ENCODE results near the gene KYNU. TPM values are rescaled to one million over a fixed set of nuclear protein-coding genes. Genes with fewer than 3 reads are reported as not detected.
"Not testable (repeated sequence)": the region's sequence is repeated elsewhere in the genome, so short reads cannot be mapped to it uniquely, and the experiment has no call there.

KYNU gene
- total and polyA plus RNA-seq, 4 donors = 1.2 to 13.5 (median 5.3) TPM

DNA sequence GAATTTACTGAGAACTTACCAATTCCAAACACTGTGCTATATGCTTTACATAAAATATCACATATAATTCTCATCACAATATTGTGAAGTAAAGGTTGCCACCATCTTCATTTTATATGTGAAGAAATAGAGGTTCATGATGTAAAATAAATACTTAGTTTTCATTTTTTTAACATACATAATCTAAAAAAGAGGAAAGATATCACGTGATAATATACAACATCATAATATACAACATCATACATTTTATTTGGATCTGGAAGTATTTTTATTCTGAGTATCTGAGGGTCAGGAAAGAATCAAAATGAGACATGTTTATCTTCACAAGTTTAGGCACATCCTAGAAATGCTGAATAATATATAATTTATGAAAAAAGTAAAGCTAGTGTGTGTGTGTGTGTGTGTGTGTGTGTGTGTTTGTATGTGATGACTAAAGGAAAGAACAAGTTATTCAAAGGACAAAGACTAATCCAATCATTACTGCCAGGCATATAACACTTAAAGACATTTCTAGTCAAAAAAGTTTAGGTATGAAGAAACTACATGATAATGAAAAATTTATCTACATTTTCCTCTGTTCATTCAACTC is 186.2 kb downstream of the KYNU start:
- H3K27ac ChIP-seq (ENCODE audit: low read depth in 1 of 2, low read length in 2 of 2) = no peak overlapping the region
- H3K9me3 ChIP-seq (ENCODE audit: control insufficient read depth, low read length) = no peaks in the 10 kb centered on the region
- DNase-seq (no peak), ATAC-seq (ENCODE audit: low FRiP score) (no peak)
- intact Hi-C loops (cut with DNase I) = no loop called here
- no peaks in the 10 kb centered on the region for H3K4me1 ChIP-seq (ENCODE audit: control insufficient read depth in 1 of 2, insufficient read depth in 2 of 2, low read length in 2 of 2)
- no peaks in the 10 kb centered on the region for H3K27me3 ChIP-seq (ENCODE audit: control insufficient read depth in 1 of 2, insufficient read depth in 2 of 2, low read length in 1 of 2)
- H3K4me3 ChIP-seq (ENCODE audit: low read length in 2 of 2) = no peak overlapping the region
- no peaks in the 10 kb centered on the region for H3K36me3 ChIP-seq (ENCODE audit: control insufficient read depth in 1 of 2, insufficient read depth in 2 of 2, low read length in 1 of 2)
- WGBS, 2 donors = 50 to 64% methylated on average over 1 of the region's 1 CpG

DNA sequence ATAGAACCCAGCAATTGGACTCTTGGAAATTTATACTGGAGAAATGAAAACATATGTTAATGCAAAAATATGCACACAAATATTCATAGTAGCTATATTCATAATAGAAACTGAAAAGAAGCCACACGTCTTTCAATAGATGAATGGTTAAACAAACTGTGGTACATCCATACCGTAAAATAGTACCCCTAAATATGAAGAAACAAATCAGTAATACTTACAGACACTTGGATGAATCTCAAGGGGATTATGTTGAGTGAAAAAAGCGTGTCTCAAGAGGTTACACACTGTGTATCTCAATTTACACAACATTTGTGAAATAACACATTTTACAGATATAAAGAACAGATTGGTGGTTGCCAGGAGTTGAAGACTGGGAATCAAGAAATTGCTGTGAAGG is 190.6 kb downstream of the KYNU start:
- H3K27ac ChIP-seq (ENCODE audit: low read depth in 1 of 2, low read length in 2 of 2) = no peak overlapping the region
- H3K9me3 ChIP-seq (ENCODE audit: control insufficient read depth, low read length) = no peaks in the 10 kb centered on the region
- intact Hi-C loops (cut with DNase I) = no loop called here
- H3K36me3 ChIP-seq (ENCODE audit: control insufficient read depth in 1 of 2, insufficient read depth in 2 of 2, low read length in 1 of 2) = no peaks in the 10 kb centered on the region
- H3K27me3 ChIP-seq (ENCODE audit: control insufficient read depth in 1 of 2, insufficient read depth in 2 of 2, low read length in 1 of 2) = no peaks in the 10 kb centered on the region
- WGBS, 2 donors = 69% methylated on average over 3 of the region's 3 CpGs
- DNase-seq = no peak
- H3K4me3 ChIP-seq (ENCODE audit: low read length in 2 of 2) = no peak overlapping the region
- ATAC-seq (ENCODE audit: low FRiP score) = no peak
- H3K4me1 ChIP-seq (ENCODE audit: control insufficient read depth in 1 of 2, insufficient read depth in 2 of 2, low read length in 2 of 2) = no peaks in the 10 kb centered on the region

DNA sequence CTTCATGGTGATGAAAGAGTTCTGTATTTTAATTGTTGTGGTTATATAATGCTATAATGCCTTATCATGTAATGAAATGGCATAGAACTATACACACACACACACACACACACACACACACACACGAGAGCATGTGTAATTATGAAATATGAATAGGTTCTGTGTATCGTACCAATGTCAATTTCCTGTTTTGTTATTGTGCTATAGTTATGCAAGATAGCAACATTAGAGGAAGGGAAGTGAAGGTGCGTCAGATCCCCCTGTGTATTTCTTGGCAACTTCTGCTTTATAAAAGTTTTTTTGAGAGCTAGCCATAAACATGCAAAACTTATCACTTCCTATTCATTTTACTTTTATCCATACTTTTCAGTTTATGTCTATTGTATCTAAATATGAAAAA is 191.0 kb downstream of the KYNU start:
- no peaks in the 10 kb centered on the region for H3K36me3 ChIP-seq (ENCODE audit: control insufficient read depth in 1 of 2, insufficient read depth in 2 of 2, low read length in 1 of 2)
- 65 to 73% methylated on average over 3 of the region's 3 CpGs for WGBS, 2 donors
- H3K4me1 ChIP-seq (ENCODE audit: control insufficient read depth in 1 of 2, insufficient read depth in 2 of 2, low read length in 2 of 2) = no peaks in the 10 kb centered on the region
- no peak for ATAC-seq (ENCODE audit: low FRiP score)
- DNase-seq = no peak
- no peaks in the 10 kb centered on the region for H3K27me3 ChIP-seq (ENCODE audit: control insufficient read depth in 1 of 2, insufficient read depth in 2 of 2, low read length in 1 of 2)
- intact Hi-C loops (cut with DNase I) = no loop called here
- no peak overlapping the region for H3K27ac ChIP-seq (ENCODE audit: low read depth in 1 of 2, low read length in 2 of 2)
- no peaks in the 10 kb centered on the region for H3K9me3 ChIP-seq (ENCODE audit: control insufficient read depth, low read length)
- no peak overlapping the region for H3K4me3 ChIP-seq (ENCODE audit: low read length in 2 of 2)

DNA sequence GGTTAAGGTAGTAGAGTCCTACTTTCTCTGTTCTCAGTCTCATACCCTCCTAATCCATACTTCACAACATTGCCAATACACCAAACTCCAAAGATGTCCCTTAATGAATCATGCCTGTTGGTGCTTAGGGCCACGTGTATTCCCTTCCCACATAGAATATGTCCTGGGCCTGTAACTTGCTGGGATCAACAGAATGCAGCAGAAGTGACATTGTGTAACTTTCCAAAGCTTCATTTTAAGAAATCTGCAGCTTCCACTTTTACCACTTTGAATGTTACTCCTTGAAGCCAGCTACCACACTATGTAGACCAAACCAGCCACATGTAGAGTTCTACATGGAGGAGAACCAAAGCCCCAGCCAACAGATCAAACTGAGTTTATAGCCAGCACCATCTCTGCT is 193.2 kb downstream of the KYNU start:
- intact Hi-C loops (cut with DNase I) = no loop called here
- no peak overlapping the region for H3K4me3 ChIP-seq (ENCODE audit: low read length in 2 of 2)
- peaks cover 1% of the 10 kb centered on the region for H3K9me3 ChIP-seq (ENCODE audit: control insufficient read depth, low read length)
- H3K4me1 ChIP-seq (ENCODE audit: control insufficient read depth in 1 of 2, insufficient read depth in 2 of 2, low read length in 2 of 2) = no peaks in the 10 kb centered on the region
- no peak overlapping the region for H3K27ac ChIP-seq (ENCODE audit: low read depth in 1 of 2, low read length in 2 of 2)
- H3K36me3 ChIP-seq (ENCODE audit: control insufficient read depth in 1 of 2, insufficient read depth in 2 of 2, low read length in 1 of 2) = no peaks in the 10 kb centered on the region
- no peak for ATAC-seq (ENCODE audit: low FRiP score)
- no peak for DNase-seq
- WGBS, 2 donors = 75 to 79% methylated on average over 1 of the region's 1 CpG
- no peaks in the 10 kb centered on the region for H3K27me3 ChIP-seq (ENCODE audit: control insufficient read depth in 1 of 2, insufficient read depth in 2 of 2, low read length in 1 of 2)

DNA sequence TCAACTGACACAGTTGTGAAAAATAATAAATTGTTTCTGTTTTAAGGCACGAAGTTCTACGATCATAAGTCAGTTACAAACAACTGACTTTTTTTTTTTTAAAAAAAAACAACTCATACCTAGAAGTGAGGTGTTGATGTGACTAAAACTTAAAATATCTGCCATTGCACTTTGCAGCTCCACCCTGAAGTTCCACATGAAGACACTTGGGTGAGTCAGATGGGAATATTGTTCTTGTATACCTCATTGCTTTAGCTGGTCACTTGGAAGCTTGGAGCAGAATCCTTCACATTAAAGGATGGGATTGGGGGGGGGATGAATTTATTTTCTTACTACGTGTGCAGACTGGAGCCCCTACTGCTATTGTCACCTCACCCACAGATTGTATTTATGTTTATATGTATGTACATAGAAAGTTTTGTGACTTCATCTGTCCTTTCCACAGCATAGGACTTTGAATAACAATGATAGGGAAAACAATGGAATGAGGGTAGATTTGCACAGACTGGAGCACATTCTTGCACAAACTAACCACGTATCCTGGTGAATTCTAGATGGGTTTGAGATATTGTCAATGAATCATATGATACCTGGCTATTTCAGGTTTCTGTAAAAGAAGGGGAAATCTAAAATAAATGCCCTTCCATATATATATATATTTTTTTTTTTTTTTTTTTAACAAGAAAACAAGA is 193.9 kb downstream of the KYNU start:
- intact Hi-C loops (cut with DNase I) = no loop called here
- H3K27ac ChIP-seq (ENCODE audit: low read depth in 1 of 2, low read length in 2 of 2) = no peak overlapping the region
- DNase-seq (no peak), ATAC-seq (ENCODE audit: low FRiP score) (no peak)
- 79 to 81% methylated on average over 4 of the region's 4 CpGs for WGBS, 2 donors
- peaks cover 1% of the 10 kb centered on the region for H3K9me3 ChIP-seq (ENCODE audit: control insufficient read depth, low read length)
- no peak overlapping the region for H3K4me3 ChIP-seq (ENCODE audit: low read length in 2 of 2)
- H3K36me3 ChIP-seq (ENCODE audit: control insufficient read depth in 1 of 2, insufficient read depth in 2 of 2, low read length in 1 of 2) = no peaks in the 10 kb centered on the region
- H3K4me1 ChIP-seq (ENCODE audit: control insufficient read depth in 1 of 2, insufficient read depth in 2 of 2, low read length in 2 of 2) = no peaks in the 10 kb centered on the region
- H3K27me3 ChIP-seq (ENCODE audit: control insufficient read depth in 1 of 2, insufficient read depth in 2 of 2, low read length in 1 of 2) = no peaks in the 10 kb centered on the region

DNA sequence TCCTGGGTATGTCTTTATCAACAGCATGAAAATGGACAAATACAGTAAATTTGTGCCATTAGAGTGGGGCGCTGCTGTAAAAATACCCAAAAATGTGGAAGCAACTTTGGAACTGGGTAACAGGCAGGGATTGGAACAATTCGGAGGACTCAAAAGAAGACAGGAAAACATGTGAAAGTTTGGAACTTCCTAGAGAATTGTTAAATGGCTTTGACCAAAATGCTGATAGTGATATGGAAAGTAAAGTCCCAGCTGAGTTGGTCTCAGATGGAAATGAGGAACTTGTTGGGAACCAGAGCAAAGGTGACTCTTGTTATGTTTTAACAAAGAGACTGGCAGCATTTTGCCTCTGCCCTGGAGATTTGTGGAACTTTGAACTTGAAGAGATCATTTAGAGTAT is 197.4 kb downstream of the KYNU start:
- intact Hi-C loops (cut with DNase I); DNase-seq; H3K4me1 ChIP-seq (ENCODE audit: control insufficient read depth in 1 of 2, insufficient read depth in 2 of 2, low read length in 2 of 2); ATAC-seq (ENCODE audit: low FRiP score); H3K4me3 ChIP-seq (ENCODE audit: low read length in 2 of 2); H3K27me3 ChIP-seq (ENCODE audit: control insufficient read depth in 1 of 2, insufficient read depth in 2 of 2, low read length in 1 of 2); H3K36me3 ChIP-seq (ENCODE audit: control insufficient read depth in 1 of 2, insufficient read depth in 2 of 2, low read length in 1 of 2); H3K27ac ChIP-seq (ENCODE audit: low read depth in 1 of 2, low read length in 2 of 2); H3K9me3 ChIP-seq (ENCODE audit: control insufficient read depth, low read length): not testable (repeated sequence)
- WGBS, 2 donors = 89 to 93% methylated on average over 2 of the region's 2 CpGs

DNA sequence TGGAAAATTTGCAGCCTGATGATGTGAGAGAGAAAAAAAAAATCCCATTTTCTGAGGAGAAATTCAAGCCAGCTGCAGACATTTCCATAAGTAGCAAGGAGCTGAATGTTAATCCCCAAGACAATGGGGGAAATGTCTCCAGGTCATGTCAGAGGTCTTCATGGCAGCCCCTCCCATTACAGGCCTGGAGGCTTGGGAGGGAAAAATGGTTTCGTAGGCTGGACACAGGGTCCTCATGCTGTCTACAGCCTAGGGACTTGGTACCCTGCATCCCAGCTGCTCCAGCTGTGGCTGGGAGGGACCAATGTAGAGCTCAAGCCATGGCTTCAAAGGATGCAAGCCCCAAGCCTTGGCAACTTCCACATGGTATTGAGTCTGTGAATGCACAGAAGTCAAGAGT is 198.2 kb downstream of the KYNU start:
- no peaks in the 10 kb centered on the region for H3K27me3 ChIP-seq (ENCODE audit: control insufficient read depth in 1 of 2, insufficient read depth in 2 of 2, low read length in 1 of 2)
- no peak overlapping the region for H3K27ac ChIP-seq (ENCODE audit: low read depth in 1 of 2, low read length in 2 of 2)
- no peak for ATAC-seq (ENCODE audit: low FRiP score)
- WGBS, 2 donors = 85 to 96% methylated on average over 1 of the region's 1 CpG
- no peak overlapping the region for H3K4me3 ChIP-seq (ENCODE audit: low read length in 2 of 2)
- intact Hi-C loops (cut with DNase I) = no loop called here
- no peaks in the 10 kb centered on the region for H3K36me3 ChIP-seq (ENCODE audit: control insufficient read depth in 1 of 2, insufficient read depth in 2 of 2, low read length in 1 of 2)
- H3K9me3 ChIP-seq (ENCODE audit: control insufficient read depth, low read length) = peaks cover 1% of the 10 kb centered on the region
- no peaks in the 10 kb centered on the region for H3K4me1 ChIP-seq (ENCODE audit: control insufficient read depth in 1 of 2, insufficient read depth in 2 of 2, low read length in 2 of 2)
- DNase-seq = no peak

DNA sequence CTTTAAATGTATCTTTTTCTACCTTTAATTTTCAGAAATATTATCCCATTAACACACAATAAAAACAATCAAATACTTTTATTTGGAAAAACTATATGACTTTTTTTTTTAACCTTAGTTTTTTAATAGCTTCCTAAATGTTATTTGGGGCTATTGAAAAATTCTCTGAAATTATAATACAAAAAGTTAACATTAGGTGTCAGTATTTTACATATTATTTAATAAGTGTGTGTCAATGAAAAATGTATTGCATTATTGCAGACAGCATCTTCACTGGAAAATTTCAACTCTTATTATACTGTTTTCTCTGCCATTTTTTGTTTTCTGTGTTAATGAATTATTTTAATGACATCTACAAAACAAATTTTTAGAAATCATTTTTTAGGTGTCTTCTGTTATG is 200.6 kb downstream of the KYNU start:
- ATAC-seq (ENCODE audit: low FRiP score) = no peak
- Histone ChIP-seq H3K4me3 (ENCODE audit: low read length in 2 of 2) (no peak overlapping the region), H3K27ac (ENCODE audit: low read depth in 1 of 2, low read length in 2 of 2) (no peak overlapping the region)

DNA sequence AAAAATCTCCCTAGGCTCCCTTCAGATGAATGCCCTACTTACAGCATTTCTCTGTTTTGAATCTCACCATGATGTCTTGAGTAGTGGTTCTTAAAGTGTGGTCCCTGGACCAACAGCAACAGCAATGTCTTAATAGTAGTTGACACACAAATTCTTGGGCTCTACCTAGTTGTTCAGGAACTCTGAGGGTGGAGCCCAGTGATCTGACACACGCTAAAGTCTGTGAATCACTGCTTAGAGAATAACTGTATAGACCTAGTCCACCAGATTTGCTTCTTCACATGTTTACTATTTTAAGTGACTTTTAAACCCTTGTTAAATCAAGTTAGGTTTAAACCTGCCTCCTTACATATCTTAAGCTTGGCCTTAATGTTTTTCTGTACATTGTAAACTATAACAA is 204.2 kb downstream of the KYNU start:
- DNase-seq = no peak
- Histone ChIP-seq H3K4me3 (ENCODE audit: low read length in 2 of 2) (no peak overlapping the region), H3K9me3 (ENCODE audit: control insufficient read depth, low read length) (no peaks in the 10 kb centered on the region), H3K4me1 (ENCODE audit: control insufficient read depth in 1 of 2, insufficient read depth in 2 of 2, low read length in 2 of 2) (no peaks in the 10 kb centered on the region), H3K36me3 (ENCODE audit: control insufficient read depth in 1 of 2, insufficient read depth in 2 of 2, low read length in 1 of 2) (no peaks in the 10 kb centered on the region), H3K27ac (ENCODE audit: low read depth in 1 of 2, low read length in 2 of 2) (no peak overlapping the region), H3K27me3 (ENCODE audit: control insufficient read depth in 1 of 2, insufficient read depth in 2 of 2, low read length in 1 of 2) (no peaks in the 10 kb centered on the region)
- WGBS, 2 donors = 83 to 87% methylated on average over 1 of the region's 1 CpG
- no peak for ATAC-seq (ENCODE audit: low FRiP score)
- intact Hi-C loops (cut with DNase I) = no loop called here

More for the DNA sequence above, 200.6 kb downstream of the KYNU start:
- Histone ChIP-seq H3K4me1 (ENCODE audit: control insufficient read depth in 1 of 2, insufficient read depth in 2 of 2, low read length in 2 of 2) (no peaks in the 10 kb centered on the region), H3K36me3 (ENCODE audit: control insufficient read depth in 1 of 2, insufficient read depth in 2 of 2, low read length in 1 of 2) (no peaks in the 10 kb centered on the region), H3K27me3 (ENCODE audit: control insufficient read depth in 1 of 2, insufficient read depth in 2 of 2, low read length in 1 of 2) (no peaks in the 10 kb centered on the region), H3K9me3 (ENCODE audit: control insufficient read depth, low read length) (peaks cover 1% of the 10 kb centered on the region)
- intact Hi-C loops (cut with DNase I) = no loop called here
- DNase-seq = no peak

Data from aorta (tissue), 5 donors.